Transverse colon (tissue), 4 donors: Measurements from ENCODE around the gene AGBL4.

Source experiments
- CTCF ChIP-seq, 5 experiments: fragments of 200-600 bp in 3 of 5; fragments of 450-650 bp in 2 of 5; sonication (generic) in 3 of 5; IDR thresholded peaks; 1 replicate in 2 of 5; 2 replicates in 3 of 5; pipeline ENCODE4 v1.5.1; 2016 to 2017; ENCODE audit warnings: antibody characterized with exemption in 5 of 5, inconsistent platforms in 3 of 5, mild to moderate bottlenecking in 2 of 5, moderate library complexity in 1 of 5
- POLR2A ChIP-seq: fragments of 450-650 bp; IDR thresholded peaks from one replicate; pipeline ENCODE4 v1.6.1; 2016; ENCODE audit warnings: antibody characterized with exemption, mild to moderate bottlenecking, moderate library complexity
- POLR2AphosphoS5 ChIP-seq, 3 donors: sonication (generic); formaldehyde crosslinking; IDR thresholded peaks; one replicate each; pipeline ENCODE4 v1.6.1; 2016; ENCODE audit warnings: antibody characterized with exemption in 3 of 3

- TF ChIP-seq POLR2A (no peak), CTCF (IDR thresholded peaks at IDR 0.05) (no peak), POLR2AphosphoS5 (IDR thresholded peaks at IDR 0.05) (no peak)
Observed at GRCh38 chr1:49389699-49390098, 634.1 kb downstream of the AGBL4 start.
